A673 (cell line): Measurements from ENCODE around the gene UTRN.

Experiments used
- EZH2 ChIP-seq: fragments of 200-600 bp; sonication (generic); IDR thresholded peaks from 2 replicates; pipeline ENCODE4 v1.6.1; 2017; ENCODE audit warnings: borderline replicate concordance, low read depth, mild to moderate bottlenecking, mixed read lengths, antibody characterized with exemption, low read length; ENCODE audit not compliant: poor library complexity, severe bottlenecking
- TF ChIP-seq, protein P1 (sequence below): fragments of 300-800, 200-600 bp; sonication (generic); conservative IDR thresholded peaks from 2 replicates; pipeline ENCODE4 v1.5.1; 2017; ENCODE audit warnings: low read depth, mild to moderate bottlenecking, antibody characterized with exemption, low read length, moderate library complexity, mixed read lengths

DNA sequence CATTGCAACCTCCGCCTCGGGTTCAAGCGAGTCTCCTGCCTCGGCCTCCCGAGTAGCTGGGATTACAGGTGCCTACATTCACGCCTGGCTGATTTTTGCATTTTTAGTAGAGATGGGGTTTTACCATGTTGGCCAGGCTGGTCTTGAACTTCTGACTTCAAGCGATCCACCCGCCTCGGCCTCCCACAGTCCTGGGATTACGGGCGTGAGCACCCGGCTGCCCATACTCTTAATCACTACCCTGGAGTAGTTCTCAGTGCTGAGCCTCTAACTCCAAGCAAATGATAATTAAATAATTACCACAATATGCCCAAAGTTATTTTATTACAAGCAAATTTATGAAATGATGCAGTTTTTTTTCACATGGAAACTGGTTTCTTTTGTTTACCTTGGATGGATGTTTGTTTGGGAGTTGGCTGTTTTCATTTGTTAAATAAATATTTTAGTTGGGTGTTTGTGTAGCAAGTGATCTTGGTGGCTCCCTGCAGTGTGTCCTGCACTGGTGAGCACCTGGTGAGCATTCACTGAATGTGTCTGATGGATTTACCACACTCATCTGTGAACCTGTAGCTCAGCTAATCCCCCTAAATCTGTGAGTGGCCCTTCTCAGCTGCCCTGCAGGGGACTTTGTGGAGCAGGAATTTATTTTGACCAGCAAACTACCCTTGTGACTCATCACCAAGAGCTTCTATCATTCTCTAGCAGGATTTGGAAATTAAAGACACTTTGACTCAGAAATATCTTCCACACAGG is 36.9 kb downstream of the UTRN start:
- TF ChIP-seq, protein P1, sequence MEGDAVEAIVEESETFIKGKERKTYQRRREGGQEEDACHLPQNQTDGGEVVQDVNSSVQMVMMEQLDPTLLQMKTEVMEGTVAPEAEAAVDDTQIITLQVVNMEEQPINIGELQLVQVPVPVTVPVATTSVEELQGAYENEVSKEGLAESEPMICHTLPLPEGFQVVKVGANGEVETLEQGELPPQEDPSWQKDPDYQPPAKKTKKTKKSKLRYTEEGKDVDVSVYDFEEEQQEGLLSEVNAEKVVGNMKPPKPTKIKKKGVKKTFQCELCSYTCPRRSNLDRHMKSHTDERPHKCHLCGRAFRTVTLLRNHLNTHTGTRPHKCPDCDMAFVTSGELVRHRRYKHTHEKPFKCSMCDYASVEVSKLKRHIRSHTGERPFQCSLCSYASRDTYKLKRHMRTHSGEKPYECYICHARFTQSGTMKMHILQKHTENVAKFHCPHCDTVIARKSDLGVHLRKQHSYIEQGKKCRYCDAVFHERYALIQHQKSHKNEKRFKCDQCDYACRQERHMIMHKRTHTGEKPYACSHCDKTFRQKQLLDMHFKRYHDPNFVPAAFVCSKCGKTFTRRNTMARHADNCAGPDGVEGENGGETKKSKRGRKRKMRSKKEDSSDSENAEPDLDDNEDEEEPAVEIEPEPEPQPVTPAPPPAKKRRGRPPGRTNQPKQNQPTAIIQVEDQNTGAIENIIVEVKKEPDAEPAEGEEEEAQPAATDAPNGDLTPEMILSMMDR = no peak
- TF ChIP-seq EZH2 = no peak
